ENCODE data around the gene C3orf80. TPM values are rescaled to one million over a fixed set of nuclear protein-coding genes. Genes with fewer than 3 reads are reported as not detected.

The C3orf80 gene
- total RNA-seq, 1 experiment from 2014 or later, result 2.4 TPM

DNA sequence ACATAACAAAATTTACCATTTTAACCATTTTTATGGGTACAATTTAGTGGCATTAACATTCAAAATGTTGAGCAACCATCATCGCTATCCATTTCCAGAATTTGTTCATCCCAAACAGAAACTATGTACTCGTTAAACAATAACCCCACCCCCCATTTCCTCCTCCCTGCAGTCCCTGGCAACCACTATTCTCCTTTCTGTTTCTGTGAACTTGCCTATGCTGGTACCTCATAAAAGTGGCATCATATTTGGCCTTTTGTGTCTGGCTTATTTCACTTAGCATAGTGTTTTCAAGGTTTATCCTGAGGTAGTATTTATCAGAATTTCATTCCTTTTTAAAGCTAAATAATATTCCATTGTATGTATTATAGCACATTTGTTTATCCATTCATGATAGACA lies 32.4 kb downstream of the C3orf80 start:
- CTCF ChIA-PET, result no interaction called here
- no peak overlapping the region for H3K27ac ChIP-seq (ENCODE audit: low read depth, low read length)
- RAD21 ChIA-PET (ENCODE audit: low non-redundant PET in 1 of 2, low total read pairs in 2 of 2, uncharacterized antibody in 2 of 2, unreplicated experiment in 2 of 2), result no interaction called here
- no TSS peak for BruUV-seq (replicated peaks)
- H3K79me2 ChIP-seq (ENCODE audit: insufficient read depth, low read length), result no peaks in the 10 kb centered on the region
- POLR2A ChIA-PET, result no interaction called here
- no peaks in the 10 kb centered on the region for H3K4me1 ChIP-seq (ENCODE audit: control insufficient read depth in 1 of 2, insufficient read depth in 2 of 2, low read length in 2 of 2)
- H2AFZ ChIP-seq (ENCODE audit: low read depth, low read length, poor library complexity, severe bottlenecking), result no peak overlapping the region
- ATAC-seq, result no peak
- H4K20me1 ChIP-seq (ENCODE audit: insufficient read depth), result no peaks in the 10 kb centered on the region
- DNase-seq (ENCODE audit: low read depth, low spot score), result no peak
- no peaks in the 10 kb centered on the region for H3K27me3 ChIP-seq (ENCODE audit: insufficient read depth, low read length)
- intact Hi-C loops (cut with micrococcal nuclease), result no loop called here
- no peak for TF ChIP-seq SP1 (IDR thresholded peaks at IDR 0.05; ENCODE audit: low read depth)
- no peak for TF ChIP-seq TCF7L2 (IDR thresholded peaks at IDR 0.05; ENCODE audit: borderline replicate concordance, extremely low read depth, insufficient read depth, insufficient read length)
- no peak for TF ChIP-seq ZNF274 (IDR thresholded peaks at IDR 0.05; ENCODE audit: low read depth, low read length)
- TF ChIP-seq ATF3 (IDR thresholded peaks at IDR 0.05), result no peak
- TF ChIP-seq ZBTB33 (IDR thresholded peaks at IDR 0.05; ENCODE audit: extremely low read depth, insufficient replicate concordance, low read length), result no peak
- TF ChIP-seq SIN3A (IDR thresholded peaks at IDR 0.05; ENCODE audit: low read depth), result no peak
- no peak for TF ChIP-seq EZH2 (IDR thresholded peaks at IDR 0.05)
- TF ChIP-seq CEBPB (IDR thresholded peaks at IDR 0.05; ENCODE audit: low read depth), result no peak
- TF ChIP-seq ELF1 (IDR thresholded peaks at IDR 0.05; ENCODE audit: borderline replicate concordance, low read depth), result no peak
- TF ChIP-seq, protein P1, sequence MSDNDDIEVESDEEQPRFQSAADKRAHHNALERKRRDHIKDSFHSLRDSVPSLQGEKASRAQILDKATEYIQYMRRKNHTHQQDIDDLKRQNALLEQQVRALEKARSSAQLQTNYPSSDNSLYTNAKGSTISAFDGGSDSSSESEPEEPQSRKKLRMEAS (IDR thresholded peaks at IDR 0.05), result no peak
- TF ChIP-seq YY1 (IDR thresholded peaks at IDR 0.05; ENCODE audit: extremely low read depth, insufficient replicate concordance, low read depth, low read length), result no peak
- TF ChIP-seq ZFX (IDR thresholded peaks at IDR 0.05), result no peak
- TF ChIP-seq SRF (IDR thresholded peaks at IDR 0.05; ENCODE audit: low read depth), result no peak
- no peak overlapping the region for H3K4me3 ChIP-seq (replicated peaks in 1 of 2; ENCODE audit: low read depth in 1 of 2, low read length in 2 of 2)
- H3K4me2 ChIP-seq (ENCODE audit: low read length), result no peak overlapping the region
- no peaks in the 10 kb centered on the region for H3K9me2 ChIP-seq (ENCODE audit: insufficient read depth)
- H3K9me3 ChIP-seq (ENCODE audit: control insufficient read depth in 1 of 2, insufficient read depth in 1 of 2, low read depth in 1 of 2, low read length in 2 of 2), result no peaks in the 10 kb centered on the region
- H3K36me3 ChIP-seq (ENCODE audit: control insufficient read depth in 1 of 2, insufficient read depth in 2 of 2, low read length in 2 of 2), result no peaks in the 10 kb centered on the region
- H3K9ac ChIP-seq (ENCODE audit: low read length), result no peak overlapping the region

All from HCT116 (cell line).